ENCODE results near the gene SIPA1. TPM values are rescaled to one million over a fixed set of nuclear protein-coding genes. Genes with fewer than 3 reads are reported as not detected.
A peak's percentile ranks its signal among the peaks of the same experiment; 100 is the strongest.

Gene SIPA1
- total RNA-seq, 1 experiment from 2014 or later = 30.0 TPM

DNA sequence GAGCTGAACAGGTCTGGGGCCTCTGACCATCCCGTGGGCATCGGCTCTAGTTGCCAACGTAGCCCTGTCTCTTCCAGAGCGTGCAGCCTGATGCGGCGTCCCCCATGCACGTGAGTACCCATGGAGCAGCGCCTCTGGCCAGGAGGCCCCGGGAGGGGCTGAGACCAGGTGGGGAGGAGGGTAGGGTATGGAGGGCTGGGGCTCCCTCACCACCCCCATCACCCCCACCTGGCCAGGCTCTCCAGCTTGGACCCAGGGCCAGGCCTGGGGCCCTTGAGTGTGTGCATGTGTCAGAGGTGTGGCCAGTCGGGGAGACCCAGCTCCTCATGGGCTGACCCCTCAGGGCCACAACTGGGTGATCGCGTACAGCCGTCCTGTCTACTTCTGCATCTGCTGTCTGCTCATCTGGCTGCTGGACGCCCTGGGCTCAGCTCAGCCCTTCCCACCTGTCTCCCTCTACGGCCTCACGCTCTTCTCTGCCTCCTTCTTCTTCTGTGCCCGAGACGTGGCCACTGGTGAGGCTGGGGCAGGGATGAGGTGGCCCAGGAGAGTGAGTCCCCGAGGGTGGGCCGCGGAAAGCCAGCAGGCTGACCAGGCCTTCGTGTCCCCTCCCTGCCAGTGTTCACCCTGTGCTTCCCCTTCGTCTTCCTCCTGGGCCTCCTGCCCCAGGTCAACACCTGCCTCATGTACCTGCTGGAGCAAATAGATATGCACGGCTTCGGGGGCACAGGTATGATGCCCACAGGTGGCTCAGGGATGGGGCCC, 13.9 kb upstream of the SIPA1 start:
- no TSS peak for BruUV-seq (replicated peaks)
- no peaks in the 10 kb centered on the region for H3K4me1 ChIP-seq (ENCODE audit: insufficient read depth, low read length, poor library complexity, severe bottlenecking)
- no peak for TF ChIP-seq EZH2 (IDR thresholded peaks at IDR 0.05; ENCODE audit: borderline replicate concordance, low read depth, low read length, poor library complexity, severe bottlenecking)
- TF ChIP-seq, protein P1, sequence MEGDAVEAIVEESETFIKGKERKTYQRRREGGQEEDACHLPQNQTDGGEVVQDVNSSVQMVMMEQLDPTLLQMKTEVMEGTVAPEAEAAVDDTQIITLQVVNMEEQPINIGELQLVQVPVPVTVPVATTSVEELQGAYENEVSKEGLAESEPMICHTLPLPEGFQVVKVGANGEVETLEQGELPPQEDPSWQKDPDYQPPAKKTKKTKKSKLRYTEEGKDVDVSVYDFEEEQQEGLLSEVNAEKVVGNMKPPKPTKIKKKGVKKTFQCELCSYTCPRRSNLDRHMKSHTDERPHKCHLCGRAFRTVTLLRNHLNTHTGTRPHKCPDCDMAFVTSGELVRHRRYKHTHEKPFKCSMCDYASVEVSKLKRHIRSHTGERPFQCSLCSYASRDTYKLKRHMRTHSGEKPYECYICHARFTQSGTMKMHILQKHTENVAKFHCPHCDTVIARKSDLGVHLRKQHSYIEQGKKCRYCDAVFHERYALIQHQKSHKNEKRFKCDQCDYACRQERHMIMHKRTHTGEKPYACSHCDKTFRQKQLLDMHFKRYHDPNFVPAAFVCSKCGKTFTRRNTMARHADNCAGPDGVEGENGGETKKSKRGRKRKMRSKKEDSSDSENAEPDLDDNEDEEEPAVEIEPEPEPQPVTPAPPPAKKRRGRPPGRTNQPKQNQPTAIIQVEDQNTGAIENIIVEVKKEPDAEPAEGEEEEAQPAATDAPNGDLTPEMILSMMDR (conservative IDR thresholded peaks at IDR 0.05; ENCODE audit: low read depth, low read length) = no peak
- ChIA-PET CTCF (no interaction called here), POLR2A (ENCODE audit: low non-redundant PET) (no interaction called here)
- H3K9me3 ChIP-seq (ENCODE audit: low read depth, low read length, poor library complexity, severe bottlenecking) = no peaks in the 10 kb centered on the region
- H3K27me3 ChIP-seq (replicated peaks; ENCODE audit: insufficient read depth, low read depth, low read length, poor library complexity) = no peaks in the 10 kb centered on the region
- no peak for DNase-seq (ENCODE audit: low spot score)
- intact Hi-C loops (cut with micrococcal nuclease; ENCODE audit: unreplicated experiment) = loop anchor here (10.0 kb wide), 1 partner anchor 81 kb away; no protein-coding TSS in a partner anchor
- no peak overlapping the region for H3K27ac ChIP-seq (ENCODE audit: low read depth, low read length, poor library complexity, severe bottlenecking)
- H3K36me3 ChIP-seq (ENCODE audit: insufficient read depth, low read length, poor library complexity, severe bottlenecking) = peaks cover 56% of the 10 kb centered on the region
- no peak overlapping the region for H3K4me3 ChIP-seq (ENCODE audit: low read depth, low read length, poor library complexity, severe bottlenecking)

DNA sequence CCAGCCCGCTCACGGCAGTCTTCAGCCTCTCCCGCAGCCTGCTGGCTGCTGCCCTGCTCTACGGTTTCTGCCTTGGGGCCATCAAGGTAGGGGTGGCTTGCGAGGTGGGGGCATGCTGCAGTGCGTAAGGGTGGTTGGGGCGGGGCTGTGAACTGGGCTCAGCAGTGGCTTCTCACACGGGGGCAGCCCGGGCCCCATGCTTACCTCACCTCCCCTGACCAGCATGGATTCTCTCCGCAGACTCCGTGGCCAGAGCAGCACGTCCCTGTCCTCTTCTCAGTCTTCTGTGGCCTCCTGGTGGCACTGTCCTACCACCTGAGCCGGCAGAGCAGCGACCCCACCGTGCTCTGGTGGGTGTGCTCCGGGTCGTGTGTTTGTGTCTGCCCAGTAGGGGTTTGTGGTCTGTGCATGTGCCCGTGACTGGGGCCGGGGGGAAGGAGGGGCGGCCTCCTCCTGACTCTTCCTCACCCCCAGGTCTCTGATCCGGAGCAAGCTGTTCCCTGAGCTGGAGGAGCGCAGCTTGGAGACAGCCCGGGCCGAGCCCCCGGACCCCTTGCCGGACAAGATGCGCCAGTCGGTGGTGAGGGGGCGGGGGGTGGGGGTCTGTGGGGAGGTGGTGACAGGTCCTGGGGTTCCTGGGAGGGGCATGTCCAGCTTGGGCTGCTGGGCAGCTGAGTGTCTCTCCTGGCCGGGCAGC, 12.8 kb upstream of the SIPA1 start:
- DNase-seq (ENCODE audit: low spot score) = no peak
- Histone ChIP-seq H3K4me1 (ENCODE audit: insufficient read depth, low read length, poor library complexity, severe bottlenecking) (no peaks in the 10 kb centered on the region), H3K4me3 (ENCODE audit: low read depth, low read length, poor library complexity, severe bottlenecking) (no peak overlapping the region), H3K9me3 (ENCODE audit: low read depth, low read length, poor library complexity, severe bottlenecking) (no peaks in the 10 kb centered on the region), H3K36me3 (ENCODE audit: insufficient read depth, low read length, poor library complexity, severe bottlenecking) (peaks cover 56% of the 10 kb centered on the region), H3K27me3 (replicated peaks; ENCODE audit: insufficient read depth, low read depth, low read length, poor library complexity) (no peaks in the 10 kb centered on the region), H3K27ac (ENCODE audit: low read depth, low read length, poor library complexity, severe bottlenecking) (no peak overlapping the region)
- CTCF ChIA-PET = interaction anchor here (0.5 to 1.2 kb wide), 4 partner anchors 10 to 209 kb away, joined by 3 to 12 read pairs (median 6); partner anchors contain the start of genes KAT5 and PCNX3
- intact Hi-C loops (cut with micrococcal nuclease; ENCODE audit: unreplicated experiment) = loop anchor here (10.0 kb wide), 1 partner anchor 80 kb away; no protein-coding TSS in a partner anchor
- POLR2A ChIA-PET (ENCODE audit: low non-redundant PET) = no interaction called here
- no TSS peak for BruUV-seq (replicated peaks)
- no peak for TF ChIP-seq EZH2 (IDR thresholded peaks at IDR 0.05; ENCODE audit: borderline replicate concordance, low read depth, low read length, poor library complexity, severe bottlenecking)
- TF ChIP-seq, protein P1 (conservative IDR thresholded peaks at IDR 0.05; ENCODE audit: low read depth, low read length) = no peak

GRCh38 chr11:65625628-65626342, 12.1 kb upstream of the SIPA1 start:
- no peak overlapping the region for H3K27ac ChIP-seq (ENCODE audit: low read depth, low read length, poor library complexity, severe bottlenecking)
- DNase-seq (ENCODE audit: low spot score) = no peak
- no TSS peak for BruUV-seq (replicated peaks)
- CTCF ChIA-PET = interaction anchor here (0.5 to 1.2 kb wide), 4 partner anchors 10 to 154 kb away, joined by 3 to 12 read pairs (median 3); partner anchors contain the start of genes KAT5 and PCNX3
- H3K4me3 ChIP-seq (ENCODE audit: low read depth, low read length, poor library complexity, severe bottlenecking) = no peak overlapping the region
- peaks cover 58% of the 10 kb centered on the region for H3K36me3 ChIP-seq (ENCODE audit: insufficient read depth, low read length, poor library complexity, severe bottlenecking)
- no peaks in the 10 kb centered on the region for H3K27me3 ChIP-seq (replicated peaks; ENCODE audit: insufficient read depth, low read depth, low read length, poor library complexity)
- no peaks in the 10 kb centered on the region for H3K4me1 ChIP-seq (ENCODE audit: insufficient read depth, low read length, poor library complexity, severe bottlenecking)
- intact Hi-C loops (cut with micrococcal nuclease; ENCODE audit: unreplicated experiment) = loop anchor here (10.0 kb wide), 1 partner anchor 79 kb away; no protein-coding TSS in a partner anchor
- no peaks in the 10 kb centered on the region for H3K9me3 ChIP-seq (ENCODE audit: low read depth, low read length, poor library complexity, severe bottlenecking)
- TF ChIP-seq, protein P1 (conservative IDR thresholded peaks at IDR 0.05; ENCODE audit: low read depth, low read length) = peak; percentile 70
- TF ChIP-seq EZH2 (IDR thresholded peaks at IDR 0.05; ENCODE audit: borderline replicate concordance, low read depth, low read length, poor library complexity, severe bottlenecking) = no peak
- POLR2A ChIA-PET (ENCODE audit: low non-redundant PET) = no interaction called here
